Fibroblast of the aortic adventitia (primary cell): ENCODE data around the gene BCAS1. TPM values are rescaled to one million over a fixed set of nuclear protein-coding genes. Genes with fewer than 3 reads are reported as not detected.

Source experiments
- DNase-seq: peaks from one replicate; pipeline ENCODE4 v3.0.0-alpha.2; 2010; ENCODE audit warnings: low read depth
- H3K4me3 ChIP-seq: 2 replicates; pipeline ENCODE4 v1.5.1; 2011; ENCODE audit warnings: low read depth, mild to moderate bottlenecking, control low read depth, low read length, moderate library complexity
- total RNA-seq: library from RNA; depleted of rRNA; stranded (reverse); fragments of >200 nt; gene quantifications from 2 replicates; pipeline ENCODE4 v1.2.3, GENCODE V29; 2012; ENCODE audit warnings: low replicate concordance
- TF ChIP-seq, protein P1 (sequence below): IDR thresholded peaks from 2 replicates; pipeline ENCODE4 v1.5.1; 2011; ENCODE audit warnings: mild to moderate bottlenecking, low read length, control low read depth, inconsistent platforms; ENCODE audit not compliant: insufficient read depth

Gene BCAS1
- total RNA-seq, 1 donor: 0.09 TPM

GRCh38 chr20:54103762-54104600 is 33.6 kb upstream of the BCAS1 start:
- DNase-seq: no peak
- TF ChIP-seq, protein P1, sequence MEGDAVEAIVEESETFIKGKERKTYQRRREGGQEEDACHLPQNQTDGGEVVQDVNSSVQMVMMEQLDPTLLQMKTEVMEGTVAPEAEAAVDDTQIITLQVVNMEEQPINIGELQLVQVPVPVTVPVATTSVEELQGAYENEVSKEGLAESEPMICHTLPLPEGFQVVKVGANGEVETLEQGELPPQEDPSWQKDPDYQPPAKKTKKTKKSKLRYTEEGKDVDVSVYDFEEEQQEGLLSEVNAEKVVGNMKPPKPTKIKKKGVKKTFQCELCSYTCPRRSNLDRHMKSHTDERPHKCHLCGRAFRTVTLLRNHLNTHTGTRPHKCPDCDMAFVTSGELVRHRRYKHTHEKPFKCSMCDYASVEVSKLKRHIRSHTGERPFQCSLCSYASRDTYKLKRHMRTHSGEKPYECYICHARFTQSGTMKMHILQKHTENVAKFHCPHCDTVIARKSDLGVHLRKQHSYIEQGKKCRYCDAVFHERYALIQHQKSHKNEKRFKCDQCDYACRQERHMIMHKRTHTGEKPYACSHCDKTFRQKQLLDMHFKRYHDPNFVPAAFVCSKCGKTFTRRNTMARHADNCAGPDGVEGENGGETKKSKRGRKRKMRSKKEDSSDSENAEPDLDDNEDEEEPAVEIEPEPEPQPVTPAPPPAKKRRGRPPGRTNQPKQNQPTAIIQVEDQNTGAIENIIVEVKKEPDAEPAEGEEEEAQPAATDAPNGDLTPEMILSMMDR: no peak
- no peak overlapping the region for H3K4me3 ChIP-seq

DNA sequence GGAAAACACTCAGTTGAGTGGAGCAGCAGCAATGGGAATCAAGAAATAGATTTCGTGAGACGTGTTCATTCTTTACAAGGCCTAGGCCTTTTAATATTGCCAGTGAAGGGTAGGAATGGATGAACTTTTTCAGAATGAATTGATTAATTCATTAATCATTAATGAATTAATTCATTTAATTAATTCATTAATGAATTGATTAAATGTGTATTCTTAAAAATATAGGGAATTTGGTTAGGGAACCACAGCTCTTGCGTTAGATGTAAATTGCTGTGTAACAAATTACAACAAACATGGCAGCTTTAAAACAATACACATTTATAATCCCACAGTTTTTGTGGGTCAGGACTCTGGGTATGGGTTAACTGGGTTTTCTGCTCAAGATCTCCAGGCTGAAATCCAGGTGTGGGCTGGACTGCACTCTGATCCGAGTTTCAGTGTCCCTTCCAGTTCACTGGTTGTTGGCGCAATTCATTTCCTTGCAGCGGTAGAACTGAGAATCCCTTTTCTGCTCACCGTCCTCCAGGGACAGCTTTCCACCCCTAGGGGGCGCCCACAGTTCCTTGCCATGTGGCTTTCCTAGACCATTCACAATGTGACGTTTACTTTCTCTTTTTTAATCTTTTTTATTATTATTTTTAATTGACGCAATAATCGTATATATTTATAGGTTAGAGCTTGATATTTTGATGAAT is 32.8 kb upstream of the BCAS1 start:
- H3K4me3 ChIP-seq: no peak overlapping the region
- TF ChIP-seq, protein P1: peak; percentile 94
- peak; percentile 65 for DNase-seq

- TF ChIP-seq, protein P1: no peak
- no peak overlapping the region for H3K4me3 ChIP-seq
- DNase-seq: no peak
These were observed 32.1 kb upstream of the BCAS1 start for GRCh38 chr20:54102543-54102942.

GRCh38 chr20:54100563-54100962 is 30.2 kb upstream of the BCAS1 start:
- TF ChIP-seq, protein P1: no peak
- H3K4me3 ChIP-seq: no peak overlapping the region
- DNase-seq: no peak

DNA sequence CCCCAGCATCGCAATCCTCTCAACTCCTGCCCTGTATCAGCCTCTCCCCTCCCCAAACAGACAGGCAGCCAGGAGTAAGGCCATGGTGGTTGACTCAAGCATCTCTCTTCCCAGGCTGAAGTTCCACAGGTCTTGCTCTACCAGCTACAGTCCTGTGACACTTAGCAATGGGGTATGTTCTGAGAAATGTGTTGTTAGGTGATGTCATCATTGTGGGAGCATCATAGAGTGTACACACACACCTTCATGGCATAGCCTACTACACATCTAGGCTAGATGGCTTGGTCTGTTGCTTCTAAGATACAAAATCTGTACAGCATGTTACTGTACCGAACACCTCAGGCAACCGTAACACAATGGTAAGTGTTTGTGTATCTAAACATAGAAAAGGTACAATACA is 29.5 kb upstream of the BCAS1 start:
- no peak overlapping the region for H3K4me3 ChIP-seq
- DNase-seq: no peak
- TF ChIP-seq, protein P1: no peak

DNA sequence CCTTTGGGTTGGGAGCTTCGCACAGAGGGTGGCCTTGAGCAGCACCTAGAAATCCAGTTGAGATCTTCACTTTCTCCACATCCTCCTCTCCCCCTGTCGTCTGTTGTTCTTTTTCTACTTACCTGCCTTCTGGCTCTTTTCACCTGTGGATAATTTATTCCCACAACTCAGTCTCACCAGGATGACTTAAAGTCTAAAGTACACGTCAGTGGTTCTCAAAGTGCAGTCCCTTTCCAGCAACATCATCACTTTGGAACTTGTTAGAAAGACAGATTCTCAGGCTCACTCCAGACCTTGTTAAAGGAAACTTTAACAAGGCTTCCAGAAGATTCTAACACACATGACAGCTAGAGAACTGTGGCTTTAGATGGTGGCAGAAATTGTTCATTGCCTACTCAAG is 27.7 kb upstream of the BCAS1 start:
- H3K4me3 ChIP-seq: no peak overlapping the region
- TF ChIP-seq, protein P1: no peak
- DNase-seq: no peak
